Stimulated activated CD8-positive, alpha-beta memory T cell treated with anti-CD3 and anti-CD28 coated beads, Interleukin-4, amount 100 ng/mL, for 48 hours (primary cell): ENCODE data around the gene LAMA4.
"Not testable (repeated sequence)": the region's sequence is repeated elsewhere in the genome, so short reads cannot be mapped to it uniquely, and the experiment has no call there.

Source experiments
- DNase-seq: peaks from one replicate; pipeline ENCODE4 v3.0.0-alpha.2; 2020

The LAMA4 gene

GRCh38 chr6:112209131-112209530, 45.2 kb downstream of the LAMA4 start:
- DNase-seq: no peak

GRCh38 chr6:112207776-112208175, 46.6 kb downstream of the LAMA4 start:
- DNase-seq: no peak

- no peak for DNase-seq
Measured at GRCh38 chr6:112207131-112207530, 47.2 kb downstream of the LAMA4 start.

GRCh38 chr6:112206110-112206458, 48.3 kb downstream of the LAMA4 start:
- no peak for DNase-seq

GRCh38 chr6:112205427-112206109, 48.8 kb downstream of the LAMA4 start:
- DNase-seq: no peak

GRCh38 chr6:112204350-112204706, 50.0 kb downstream of the LAMA4 start:
- DNase-seq: no peak

- no peak for DNase-seq
Measured at GRCh38 chr6:112203577-112204349, 50.6 kb downstream of the LAMA4 start.

GRCh38 chr6:112202639-112203341, 51.6 kb downstream of the LAMA4 start:
- DNase-seq: no peak

- not testable (repeated sequence) for DNase-seq
Measured at GRCh38 chr6:112200185-112200914, 54.0 kb downstream of the LAMA4 start.

- no peak for DNase-seq
Measured at GRCh38 chr6:112199001-112199403, 55.4 kb downstream of the LAMA4 start.

GRCh38 chr6:112198582-112198981, 55.8 kb downstream of the LAMA4 start:
- DNase-seq: no peak

GRCh38 chr6:112197636-112198035, 56.7 kb downstream of the LAMA4 start:
- no peak for DNase-seq

GRCh38 chr6:112196306-112196705, 58.1 kb downstream of the LAMA4 start:
- DNase-seq: no peak

- no peak for DNase-seq
Measured at GRCh38 chr6:112195166-112195565, 59.2 kb downstream of the LAMA4 start.

- no peak for DNase-seq
Measured at GRCh38 chr6:112194511-112194910, 59.9 kb downstream of the LAMA4 start.

GRCh38 chr6:112193535-112194051, 60.8 kb downstream of the LAMA4 start:
- no peak for DNase-seq

GRCh38 chr6:112193117-112193516, 61.2 kb downstream of the LAMA4 start:
- no peak for DNase-seq

GRCh38 chr6:112191509-112192020, 62.8 kb downstream of the LAMA4 start:
- DNase-seq: no peak

GRCh38 chr6:112190164-112190563, 64.2 kb downstream of the LAMA4 start:
- no peak for DNase-seq

GRCh38 chr6:112189494-112189893, 64.9 kb downstream of the LAMA4 start:
- no peak for DNase-seq

- no peak for DNase-seq
Measured at GRCh38 chr6:112188906-112189305, 65.5 kb downstream of the LAMA4 start.

- no peak for DNase-seq
Measured at GRCh38 chr6:112187736-112188135, 66.6 kb downstream of the LAMA4 start.

GRCh38 chr6:112184951-112185350, 69.4 kb downstream of the LAMA4 start:
- DNase-seq: no peak
